Upper lobe of left lung (tissue), 6 donors: ENCODE results near the gene DHX38. TPM values are rescaled to one million over a fixed set of nuclear protein-coding genes. Genes with fewer than 3 reads are reported as not detected.

ENCODE experiments used
- ATAC-seq, 2 donors: fragments of 200-7000 bp; cut with Tn5 transposase; one replicate each; pipeline ENCODE4 v1.9.1; 2022; ENCODE audit warnings: mild to moderate bottlenecking in 2 of 2, moderate library complexity in 2 of 2; ENCODE audit not compliant: low FRiP score in 2 of 2
- DNase-seq, 2 donors: peaks; one replicate each; pipeline ENCODE4 v3.0.0-alpha.2; 2019 to 2020
- H3K27ac ChIP-seq, 4 donors: fragments of 200-600 bp; sonication (generic); one replicate each; pipeline ENCODE4 v1.5.1; 2016 to 2019
- H3K27me3 ChIP-seq, 4 donors: fragments of 200-600 bp; sonication (generic); one replicate each; pipeline ENCODE4 v1.5.1; 2017 to 2019
- H3K36me3 ChIP-seq, 4 donors: fragments of 200-600 bp; sonication (generic); one replicate each; pipeline ENCODE4 v1.5.1; 2016 to 2019
- H3K4me1 ChIP-seq, 4 donors: fragments of 200-600 bp; sonication (generic); one replicate each; pipeline ENCODE4 v1.5.1; 2018 to 2019
- H3K4me3 ChIP-seq, 4 donors: fragments of 200-600 bp; sonication (generic); one replicate each; pipeline ENCODE4 v1.5.1; 2017 to 2019; ENCODE audit warnings: mild to moderate bottlenecking in 2 of 4, moderate library complexity in 1 of 4
- H3K9me3 ChIP-seq, 4 donors: fragments of 200-600 bp; sonication (generic); one replicate each; pipeline ENCODE4 v1.5.1; 2018 to 2019
- CTCF ChIP-seq, 6 experiments: fragments of 450-650 bp in 4 of 6; fragments of 200-600 bp in 2 of 6; sonication (generic) in 2 of 6; IDR thresholded peaks; one replicate each; pipeline ENCODE4 v1.5.1; 2016 to 2019; ENCODE audit warnings: antibody characterized with exemption in 6 of 6
- EP300 ChIP-seq, 4 donors: sonication (generic); formaldehyde crosslinking; IDR thresholded peaks; one replicate each; pipeline ENCODE4 v1.5.1; 2017; ENCODE audit warnings: antibody characterized with exemption in 4 of 4, control low read depth in 2 of 4
- POLR2A ChIP-seq, 4 donors: fragments of 450-650 bp; IDR thresholded peaks; one replicate each; pipeline ENCODE4 v1.5.1; 2016 to 2017; ENCODE audit warnings: antibody characterized with exemption in 4 of 4, mild to moderate bottlenecking in 2 of 4
- POLR2AphosphoS5 ChIP-seq, 2 donors: sonication (generic); formaldehyde crosslinking; IDR thresholded peaks; one replicate each; pipeline ENCODE4 v1.5.1; 2017; ENCODE audit warnings: antibody characterized with exemption in 2 of 2
- WGBS, 2 donors: methylation state at CpG; one replicate each; pipeline ENCODE4 v1.1.5; 2017 to 2018; 5-methylcytosine and 5-hydroxymethylcytosine counted together
- total RNA-seq, 6 donors: library from RNA; depleted of rRNA in 4 of 6; stranded (reverse); fragments of >200 nt in 4 of 6; gene quantifications; one replicate each; pipeline versions ENCODE4 v1.1.0 to v1.2.1, GENCODE V29; 2016 to 2021
- donor health status: DM: no; HTN: no; CAD: no; lungs with moderate emphysema.
- donor health status: DM: no; HTN: yes; CAD: no; lungs with severe emphysema.

DHX38 gene
- total RNA-seq, 6 donors from 2014 or later = 45.9 to 211 (median 76.8) TPM

DNA sequence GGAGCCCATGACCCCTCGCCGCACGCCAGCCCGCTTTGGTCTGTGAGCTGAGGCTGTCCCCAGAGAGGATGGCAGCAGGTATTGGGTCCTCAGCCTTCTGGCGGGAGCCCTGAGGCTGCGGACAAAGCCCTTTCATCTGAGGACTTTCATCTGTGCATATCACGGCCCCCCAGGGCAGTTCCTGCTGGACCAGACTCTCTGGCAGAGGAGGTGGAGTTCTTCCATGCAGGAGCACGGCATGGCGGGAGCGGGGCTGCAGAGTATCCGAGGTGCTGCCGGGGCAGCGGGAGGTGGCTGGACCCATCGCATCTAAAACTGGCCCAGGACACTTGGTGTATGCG, 18.8 kb downstream of the DHX38 start:
- ATAC-seq = no peak
- 97 to 98% methylated on average over 13 to 15 of the region's 15 CpGs for WGBS, 2 donors
- no peaks in the 10 kb centered on the region for H3K9me3 ChIP-seq
- H3K27ac ChIP-seq = no peak overlapping the region
- peaks cover 46 to 63% (median 61%) of the 10 kb centered on the region in 4 donors for H3K36me3 ChIP-seq
- H3K27me3 ChIP-seq = no peaks in the 10 kb centered on the region
- no peak overlapping the region for H3K4me3 ChIP-seq
- peak in 1 of 2 donors; percentile 72 for DNase-seq
- TF ChIP-seq EP300 (IDR thresholded peaks at IDR 0.05) (no peak), CTCF (IDR thresholded peaks at IDR 0.05) (no peak), POLR2A (IDR thresholded peaks at IDR 0.05) (no peak), POLR2AphosphoS5 (IDR thresholded peaks at IDR 0.05) (no peak)
- H3K4me1 ChIP-seq = no peaks in the 10 kb centered on the region

- no peak overlapping the region for H3K27ac ChIP-seq
- ATAC-seq = no peak
- WGBS, 2 donors = 95 to 97% methylated on average over 4 to 7 of the region's 7 CpGs
- TF ChIP-seq POLR2AphosphoS5 (IDR thresholded peaks at IDR 0.05) (no peak), POLR2A (IDR thresholded peaks at IDR 0.05) (no peak), CTCF (IDR thresholded peaks at IDR 0.05) (no peak), EP300 (IDR thresholded peaks at IDR 0.05) (no peak)
- no peaks in the 10 kb centered on the region for H3K27me3 ChIP-seq
- H3K4me1 ChIP-seq = no peaks in the 10 kb centered on the region
- H3K36me3 ChIP-seq = peaks cover 40 to 57% (median 54%) of the 10 kb centered on the region in 4 donors
- DNase-seq = no peak
- H3K9me3 ChIP-seq = no peaks in the 10 kb centered on the region
- H3K4me3 ChIP-seq = no peak overlapping the region
Measured at GRCh38 chr16:72112906-72113615, 19.4 kb downstream of the DHX38 start.

DNA sequence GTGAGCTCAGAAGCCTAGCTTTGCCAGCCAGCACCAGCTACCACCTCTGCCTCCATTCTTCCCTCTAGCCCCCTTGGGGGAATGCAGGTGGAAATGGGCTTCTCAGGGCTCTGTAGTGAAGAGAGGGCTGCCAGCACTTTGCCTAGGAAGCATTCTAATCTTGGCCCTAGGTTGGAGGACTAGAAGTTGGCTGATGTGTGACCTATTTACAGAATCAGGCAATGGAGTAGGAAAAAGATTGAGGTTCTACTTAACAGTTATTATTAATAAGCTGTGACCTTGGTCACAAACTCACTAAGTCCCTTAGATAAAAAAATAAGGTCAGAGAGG, 19.9 kb downstream of the DHX38 start:
- H3K4me1 ChIP-seq = no peaks in the 10 kb centered on the region
- ATAC-seq = no peak
- no peak for DNase-seq
- peaks cover 35 to 51% (median 49%) of the 10 kb centered on the region in 4 donors for H3K36me3 ChIP-seq
- H3K27me3 ChIP-seq = no peaks in the 10 kb centered on the region
- TF ChIP-seq CTCF (IDR thresholded peaks at IDR 0.05) (no peak), EP300 (IDR thresholded peaks at IDR 0.05) (no peak), POLR2AphosphoS5 (IDR thresholded peaks at IDR 0.05) (no peak), POLR2A (IDR thresholded peaks at IDR 0.05) (no peak)
- no peak overlapping the region for H3K4me3 ChIP-seq
- no peak overlapping the region for H3K27ac ChIP-seq
- H3K9me3 ChIP-seq = no peaks in the 10 kb centered on the region

GRCh38 chr16:72120026-72120425, 26.4 kb downstream of the DHX38 start:
- Histone ChIP-seq H3K9me3 (no peaks in the 10 kb centered on the region), H3K36me3 (no peaks in the 10 kb centered on the region), H3K4me3 (no peak overlapping the region), H3K27ac (no peak overlapping the region), H3K27me3 (no peaks in the 10 kb centered on the region), H3K4me1 (peaks cover 0 to 2% (median under 1%) of the 10 kb centered on the region in 4 donors)
- 81 to 89% methylated on average over 5 of the region's 5 CpGs for WGBS, 2 donors
- TF ChIP-seq CTCF (IDR thresholded peaks at IDR 0.05) (no peak), EP300 (IDR thresholded peaks at IDR 0.05) (no peak), POLR2AphosphoS5 (IDR thresholded peaks at IDR 0.05) (no peak), POLR2A (IDR thresholded peaks at IDR 0.05) (no peak)
- DNase-seq (no peak), ATAC-seq (no peak)

DNA sequence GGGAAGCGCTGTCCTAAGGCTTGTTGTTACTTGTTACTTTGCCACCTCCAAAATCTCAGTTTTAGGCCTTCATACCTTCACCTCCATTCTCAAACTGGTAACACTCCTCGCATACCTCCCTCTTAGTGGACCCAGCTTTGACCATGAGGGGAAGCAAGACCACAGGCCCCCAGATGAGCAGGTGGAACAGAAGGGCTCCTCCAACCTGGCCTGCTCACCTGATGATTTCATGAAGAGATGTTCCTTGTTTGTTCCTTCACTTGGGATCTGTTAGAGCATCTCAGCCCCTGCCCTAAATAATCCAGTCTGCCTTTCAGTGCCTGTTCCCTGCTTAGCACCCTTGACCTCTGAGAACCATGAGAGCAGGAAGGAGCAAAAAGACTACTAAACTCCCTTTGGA, 28.7 kb downstream of the DHX38 start:
- no peaks in the 10 kb centered on the region for H3K36me3 ChIP-seq
- WGBS, 2 donors = 97 to 100% methylated on average over 2 of the region's 2 CpGs
- no peak overlapping the region for H3K4me3 ChIP-seq
- ATAC-seq (no peak), DNase-seq (no peak)
- H3K27me3 ChIP-seq = no peaks in the 10 kb centered on the region
- no peak overlapping the region for H3K27ac ChIP-seq
- H3K4me1 ChIP-seq = peaks cover 0 to 10% (median 6%) of the 10 kb centered on the region in 4 donors
- no peaks in the 10 kb centered on the region for H3K9me3 ChIP-seq
- no peak for TF ChIP-seq POLR2A (IDR thresholded peaks at IDR 0.05)
- no peak for TF ChIP-seq POLR2AphosphoS5 (IDR thresholded peaks at IDR 0.05)
- no peak for TF ChIP-seq CTCF (IDR thresholded peaks at IDR 0.05)
- TF ChIP-seq EP300 (IDR thresholded peaks at IDR 0.05) = no peak
